ENCODE data around the gene P2RY8. TPM values are rescaled to one million over a fixed set of nuclear protein-coding genes. Genes with fewer than 3 reads are reported as not detected.

P2RY8 gene
- total and polyA plus RNA-seq, 2 experiments from 2014 or later = not detected

DNA sequence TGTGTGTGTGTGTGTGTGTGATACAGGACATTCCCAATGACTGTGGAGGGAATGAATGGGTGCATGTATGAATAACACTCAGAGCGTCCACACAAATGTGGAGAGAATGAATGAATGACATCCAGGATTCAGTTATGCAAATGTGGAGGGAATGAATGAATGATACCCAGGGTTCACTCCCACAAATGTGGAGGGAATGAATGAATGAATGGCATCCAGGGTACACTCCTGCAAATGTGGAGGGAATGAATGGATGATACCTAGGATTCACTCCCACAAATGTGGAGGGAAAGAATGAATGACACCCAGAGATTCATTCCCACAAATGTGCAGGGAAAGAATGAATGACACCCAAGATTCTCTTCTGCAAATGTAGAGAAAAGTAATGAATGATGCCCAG is 48.2 kb downstream of the P2RY8 start:
- Histone ChIP-seq H3K36me3 (no peaks in the 10 kb centered on the region), H3K27ac (no peak overlapping the region), H3K4me3 (no peak overlapping the region), H3K27me3 (no peaks in the 10 kb centered on the region), H3K4me1 (ENCODE audit: low read depth) (no peaks in the 10 kb centered on the region), H3K9me3 (ENCODE audit: low read depth) (no peaks in the 10 kb centered on the region)
- TF ChIP-seq, protein P1, sequence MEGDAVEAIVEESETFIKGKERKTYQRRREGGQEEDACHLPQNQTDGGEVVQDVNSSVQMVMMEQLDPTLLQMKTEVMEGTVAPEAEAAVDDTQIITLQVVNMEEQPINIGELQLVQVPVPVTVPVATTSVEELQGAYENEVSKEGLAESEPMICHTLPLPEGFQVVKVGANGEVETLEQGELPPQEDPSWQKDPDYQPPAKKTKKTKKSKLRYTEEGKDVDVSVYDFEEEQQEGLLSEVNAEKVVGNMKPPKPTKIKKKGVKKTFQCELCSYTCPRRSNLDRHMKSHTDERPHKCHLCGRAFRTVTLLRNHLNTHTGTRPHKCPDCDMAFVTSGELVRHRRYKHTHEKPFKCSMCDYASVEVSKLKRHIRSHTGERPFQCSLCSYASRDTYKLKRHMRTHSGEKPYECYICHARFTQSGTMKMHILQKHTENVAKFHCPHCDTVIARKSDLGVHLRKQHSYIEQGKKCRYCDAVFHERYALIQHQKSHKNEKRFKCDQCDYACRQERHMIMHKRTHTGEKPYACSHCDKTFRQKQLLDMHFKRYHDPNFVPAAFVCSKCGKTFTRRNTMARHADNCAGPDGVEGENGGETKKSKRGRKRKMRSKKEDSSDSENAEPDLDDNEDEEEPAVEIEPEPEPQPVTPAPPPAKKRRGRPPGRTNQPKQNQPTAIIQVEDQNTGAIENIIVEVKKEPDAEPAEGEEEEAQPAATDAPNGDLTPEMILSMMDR (IDR thresholded peaks at IDR 0.05; ENCODE audit: low read depth, low read length) = no peak
- DNase-seq (ENCODE audit: low read depth in 1 of 2, low spot score in 1 of 2) = no peak

- DNase-seq (ENCODE audit: low read depth in 1 of 2, low spot score in 1 of 2) = no peak
- H3K4me3 ChIP-seq = no peak overlapping the region
- no peak overlapping the region for H3K27ac ChIP-seq
- no peaks in the 10 kb centered on the region for H3K36me3 ChIP-seq
- no peaks in the 10 kb centered on the region for H3K4me1 ChIP-seq (ENCODE audit: low read depth)
- H3K9me3 ChIP-seq (ENCODE audit: low read depth) = no peaks in the 10 kb centered on the region
- no peaks in the 10 kb centered on the region for H3K27me3 ChIP-seq
- TF ChIP-seq, protein P1 (IDR thresholded peaks at IDR 0.05; ENCODE audit: low read depth, low read length) = no peak
These were observed 48.8 kb downstream of the P2RY8 start for GRCh38 chrX:1488141-1488540.

DNA sequence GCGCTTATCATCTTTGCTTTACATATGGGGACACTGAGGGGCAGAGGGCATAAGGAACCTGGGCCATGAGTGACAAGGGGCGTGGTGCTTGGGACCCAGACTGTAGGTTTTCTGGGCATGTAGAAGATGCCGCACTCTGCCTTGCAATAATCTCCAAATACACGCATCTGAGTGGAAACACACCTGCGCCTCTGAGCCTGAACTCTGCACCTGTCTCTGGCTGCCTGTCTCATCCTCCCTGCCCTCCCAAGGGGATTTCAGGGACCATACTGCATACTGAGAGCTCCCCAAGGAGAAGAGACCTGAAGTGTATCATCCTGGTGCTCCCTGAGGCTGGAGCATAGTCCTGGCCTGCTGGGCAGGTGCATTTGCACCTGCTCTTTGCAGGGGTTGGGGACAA is 49.6 kb downstream of the P2RY8 start:
- no peak for DNase-seq (ENCODE audit: low read depth in 1 of 2, low spot score in 1 of 2)
- no peaks in the 10 kb centered on the region for H3K36me3 ChIP-seq
- TF ChIP-seq, protein P1 (IDR thresholded peaks at IDR 0.05; ENCODE audit: low read depth, low read length) = no peak

DNA sequence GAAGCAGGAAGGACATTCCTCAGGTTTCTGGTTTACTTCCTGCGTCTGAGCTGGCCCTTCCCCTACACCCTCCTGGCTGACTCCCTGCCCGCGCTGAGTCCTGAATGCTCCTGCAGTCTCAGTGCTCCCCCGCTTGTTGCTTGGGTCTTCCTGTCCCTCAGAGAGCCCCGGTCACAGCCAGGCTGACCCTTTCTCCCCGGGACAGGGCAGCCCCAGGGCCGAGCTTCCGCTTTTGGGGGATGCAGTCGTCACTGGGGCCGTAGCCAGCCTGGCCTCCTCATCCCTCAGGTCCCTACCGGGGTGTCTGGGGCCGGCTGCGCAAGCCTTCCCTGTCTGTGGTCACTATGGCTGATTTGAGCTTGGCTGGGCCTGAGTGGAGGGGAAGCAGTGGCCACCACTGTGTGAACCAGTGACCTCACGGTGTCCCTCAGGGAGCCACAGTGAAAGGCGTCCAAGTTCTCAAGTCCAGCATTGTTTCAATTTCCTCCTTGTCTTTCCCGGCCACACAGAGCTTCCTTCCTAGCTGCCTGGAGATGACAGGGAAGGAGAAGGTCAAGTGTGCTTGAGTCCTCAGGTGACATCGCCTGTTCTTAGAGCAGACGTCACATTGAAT is 50.1 kb downstream of the P2RY8 start:
- no peaks in the 10 kb centered on the region for H3K4me1 ChIP-seq (ENCODE audit: low read depth)
- no peaks in the 10 kb centered on the region for H3K27me3 ChIP-seq
- DNase-seq (ENCODE audit: low read depth in 1 of 2, low spot score in 1 of 2) = no peak
- H3K9me3 ChIP-seq (ENCODE audit: low read depth) = no peaks in the 10 kb centered on the region
- TF ChIP-seq, protein P1 (IDR thresholded peaks at IDR 0.05; ENCODE audit: low read depth, low read length) = no peak
- no peak overlapping the region for H3K27ac ChIP-seq
- H3K36me3 ChIP-seq = no peaks in the 10 kb centered on the region
- no peak overlapping the region for H3K4me3 ChIP-seq

More for the DNA sequence above, 49.6 kb downstream of the P2RY8 start:
- Histone ChIP-seq H3K27me3 (no peaks in the 10 kb centered on the region), H3K27ac (no peak overlapping the region), H3K4me3 (no peak overlapping the region), H3K4me1 (ENCODE audit: low read depth) (no peaks in the 10 kb centered on the region), H3K9me3 (ENCODE audit: low read depth) (no peaks in the 10 kb centered on the region)

DNA sequence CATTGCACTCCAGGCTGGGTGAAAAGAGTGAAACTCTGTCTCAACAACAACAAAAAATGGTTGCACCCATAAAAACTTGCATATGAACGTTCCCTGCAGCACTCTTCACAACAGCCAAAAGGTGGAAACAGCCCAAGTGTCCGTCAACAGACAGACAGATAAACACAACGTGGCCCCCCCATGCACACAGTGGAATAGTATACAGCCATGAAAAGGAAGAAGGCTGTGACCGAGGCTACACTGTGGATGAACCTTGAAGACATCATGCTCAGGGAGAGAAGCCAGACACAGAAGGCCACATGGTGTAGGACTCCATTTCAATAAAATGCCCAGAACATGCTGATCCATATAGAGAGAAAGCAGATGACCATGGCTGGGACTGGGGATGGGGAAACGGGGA is 50.8 kb downstream of the P2RY8 start:
- no peak for DNase-seq (ENCODE audit: low read depth in 1 of 2, low spot score in 1 of 2)
- no peak overlapping the region for H3K27ac ChIP-seq
- no peaks in the 10 kb centered on the region for H3K27me3 ChIP-seq
- no peak overlapping the region for H3K4me3 ChIP-seq
- H3K9me3 ChIP-seq (ENCODE audit: low read depth) = no peaks in the 10 kb centered on the region
- H3K36me3 ChIP-seq = no peaks in the 10 kb centered on the region
- TF ChIP-seq, protein P1 (IDR thresholded peaks at IDR 0.05; ENCODE audit: low read depth, low read length) = no peak
- no peaks in the 10 kb centered on the region for H3K4me1 ChIP-seq (ENCODE audit: low read depth)
